Hindlimb muscle (tissue), 1 donor: ENCODE measurements around the gene TES. TPM values are rescaled to one million over a fixed set of nuclear protein-coding genes. Genes with fewer than 3 reads are reported as not detected.

Source experiments
- DNase-seq: peaks from one replicate; pipeline ENCODE4 v3.0.0-alpha.2; 2013
- polyA plus RNA-seq: library from polyadenylated mRNA; unstranded; fragments of 120-200 nt; gene quantifications from one replicate; pipeline ENCODE4 v1.2.1, GENCODE V29; 2013; ENCODE audit not compliant: insufficient read length

TES gene
- polyA plus RNA-seq, 1 donor: 13.1 TPM

DNA sequence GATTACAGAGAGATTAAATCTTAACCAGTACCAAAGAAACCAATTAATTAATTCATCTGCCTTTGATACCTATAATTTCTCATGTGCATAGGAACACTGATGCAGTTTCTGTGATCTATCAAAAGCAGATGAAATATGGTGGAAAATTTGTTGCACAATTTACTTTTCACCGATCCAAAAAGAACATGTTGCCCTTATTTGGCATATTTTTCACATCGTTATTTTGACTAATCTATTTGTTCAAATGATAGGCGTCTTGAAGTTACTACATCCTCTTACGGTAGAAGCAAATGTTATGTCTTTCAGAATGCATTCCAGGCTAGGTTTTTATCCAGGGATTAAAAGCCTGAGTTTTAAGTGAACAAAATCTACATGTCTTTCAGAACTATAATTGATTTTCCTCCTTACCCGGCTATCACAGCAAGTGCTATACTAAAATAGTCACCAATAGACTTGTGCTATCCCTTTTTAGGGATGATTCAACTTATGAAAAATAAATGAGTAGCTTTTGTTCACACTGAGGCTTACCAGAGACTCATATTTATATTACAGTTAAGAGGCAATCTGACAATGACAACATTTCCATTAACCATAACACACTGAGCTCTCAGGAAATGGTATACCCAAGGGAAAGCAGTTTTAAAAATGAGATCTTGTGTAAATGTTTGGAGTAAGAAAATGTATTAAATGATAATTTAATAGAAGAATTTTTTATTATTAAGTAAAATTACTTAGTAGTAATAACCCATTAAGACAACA, 16.8 kb upstream of the TES start:
- no peak for DNase-seq

DNA sequence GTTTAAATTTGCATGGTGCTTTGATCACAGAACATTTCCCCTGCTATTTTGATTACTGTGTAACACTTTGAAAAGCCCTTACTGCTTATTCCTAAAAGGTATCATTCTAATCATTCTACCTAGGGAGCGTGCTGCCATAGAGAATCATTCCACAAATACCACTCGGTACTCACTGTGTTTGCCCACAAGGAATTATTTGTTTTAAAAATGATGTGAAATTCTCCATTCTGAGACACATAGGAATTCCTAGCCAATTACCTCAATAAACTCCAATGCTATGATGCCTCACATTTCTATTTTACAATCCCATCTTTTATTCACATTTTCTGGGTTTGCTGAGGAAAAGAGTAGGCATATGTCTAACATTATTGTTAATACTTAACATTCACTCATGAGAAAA, 16.2 kb upstream of the TES start:
- no peak for DNase-seq

DNA sequence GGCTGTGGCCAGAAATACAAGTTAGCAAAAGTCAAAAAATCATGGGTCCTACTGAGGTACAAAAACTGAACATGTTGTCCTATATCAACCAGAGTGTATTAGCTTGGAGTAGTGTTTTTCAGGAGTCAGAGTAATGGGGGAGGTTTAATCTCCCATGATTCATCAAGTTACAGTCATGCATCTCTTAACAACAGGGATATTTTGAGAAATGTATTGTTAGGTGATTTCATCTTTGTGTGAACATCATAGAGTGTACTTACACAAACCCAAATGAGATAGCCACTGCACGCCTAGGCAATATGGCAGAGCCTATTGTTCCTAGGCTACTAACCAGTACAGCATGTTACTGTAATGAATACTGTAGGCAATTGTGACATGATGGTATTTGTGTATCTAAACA, 14.9 kb upstream of the TES start:
- DNase-seq: no peak

DNA sequence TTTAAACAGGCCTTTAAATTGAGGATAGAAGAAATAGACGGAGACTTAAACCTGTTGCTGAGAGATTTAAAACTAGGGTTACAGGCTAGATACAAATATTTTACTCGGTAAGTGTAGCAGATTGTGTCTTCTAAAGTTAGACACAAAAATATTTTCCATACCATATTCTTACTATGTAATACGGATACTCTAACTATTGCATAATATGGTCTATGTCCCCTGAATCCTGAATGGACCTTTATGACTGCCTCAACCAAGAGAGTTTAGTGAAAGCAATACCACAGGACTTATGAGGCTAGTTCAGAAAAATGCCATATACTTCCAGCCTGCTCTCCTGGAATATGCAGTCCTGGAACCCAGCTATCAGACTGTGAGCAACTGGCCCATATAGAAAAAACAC, 13.4 kb upstream of the TES start:
- DNase-seq: no peak

DNA sequence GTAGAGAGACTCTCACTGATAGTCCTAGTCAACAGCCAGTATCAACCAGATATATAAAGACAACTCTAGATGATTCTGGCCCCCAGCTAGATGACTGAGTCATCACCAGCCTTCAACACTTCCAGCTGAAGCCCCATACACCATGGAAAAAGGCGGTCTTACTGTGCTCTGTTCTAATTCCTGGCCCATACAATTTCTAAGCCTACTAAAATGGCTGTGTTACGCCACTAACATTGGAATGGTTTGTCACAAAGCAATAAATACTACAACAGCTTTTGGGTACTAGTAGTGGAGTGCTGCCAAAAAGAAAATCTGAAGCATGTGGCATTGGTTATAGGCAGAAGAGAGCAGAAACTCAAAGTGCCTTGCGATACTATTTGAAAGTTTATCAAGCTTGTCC, 13.0 kb upstream of the TES start:
- no peak for DNase-seq

DNA sequence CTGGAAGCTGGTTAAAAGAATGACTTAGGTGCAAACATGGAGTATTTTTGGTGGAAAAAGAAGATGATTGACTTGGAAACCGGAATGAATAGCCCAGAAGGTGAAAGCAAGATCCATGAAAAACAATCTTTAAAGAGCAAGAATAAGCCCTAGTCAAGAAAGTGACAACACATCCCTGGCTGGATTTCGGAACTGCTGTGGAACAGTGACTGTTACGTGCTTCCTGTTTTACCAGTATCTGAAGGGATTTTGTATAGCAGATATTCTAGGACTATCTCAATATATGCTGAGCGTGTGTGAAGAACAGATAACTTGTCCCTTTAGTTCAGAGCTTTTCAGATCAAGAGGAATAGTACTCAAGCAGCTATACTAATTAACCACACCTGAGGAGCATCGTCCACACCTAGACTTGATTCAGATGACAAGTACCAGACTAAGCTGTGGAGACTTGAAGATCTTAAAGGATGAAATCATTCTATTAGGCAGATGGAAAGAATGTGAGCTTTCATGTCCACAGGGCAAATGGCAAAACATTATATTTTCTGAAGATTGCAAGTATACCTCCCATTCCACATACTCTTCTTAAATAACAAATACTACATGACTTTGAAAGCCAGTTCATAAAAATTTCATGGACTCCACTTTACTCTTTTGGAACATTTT, 11.5 kb upstream of the TES start:
- no peak for DNase-seq

DNA sequence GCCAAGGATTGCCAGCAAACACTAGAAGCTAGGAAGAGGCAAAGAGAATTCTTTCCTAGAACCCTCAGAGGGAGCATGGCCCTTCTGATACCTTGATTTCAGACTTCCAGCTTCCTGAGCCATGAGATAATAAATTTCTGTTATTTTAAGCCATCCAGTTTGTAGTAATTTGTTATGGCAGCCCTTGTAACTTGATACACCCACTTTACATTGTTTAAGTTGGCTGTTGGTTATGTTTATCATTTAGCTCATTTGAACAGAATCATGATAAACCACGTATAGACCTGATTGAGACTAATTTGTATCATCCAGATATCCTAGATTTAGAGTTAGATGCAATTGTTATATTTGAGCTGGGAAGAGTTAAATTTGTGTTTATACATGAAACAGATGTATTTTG, 9.4 kb upstream of the TES start:
- DNase-seq: no peak

DNA sequence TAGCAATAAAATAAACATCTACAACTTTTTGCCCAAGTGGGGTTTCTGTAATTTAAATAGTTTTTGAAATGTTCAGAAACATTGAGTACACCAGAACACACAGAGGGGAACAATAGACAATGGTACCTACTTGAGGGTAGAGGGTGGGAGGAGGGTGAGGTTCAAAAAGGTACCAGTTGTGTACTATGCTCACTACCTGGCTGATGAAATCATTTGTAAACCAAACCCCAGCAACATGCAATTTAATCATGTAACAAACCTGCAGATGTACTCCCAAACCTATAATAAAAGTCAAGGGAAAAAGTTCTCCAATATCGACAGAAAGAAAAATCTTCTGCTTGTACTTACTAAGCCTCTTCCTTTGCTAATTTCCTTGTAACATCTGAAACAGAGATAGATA, 4.2 kb upstream of the TES start:
- no peak for DNase-seq

DNA sequence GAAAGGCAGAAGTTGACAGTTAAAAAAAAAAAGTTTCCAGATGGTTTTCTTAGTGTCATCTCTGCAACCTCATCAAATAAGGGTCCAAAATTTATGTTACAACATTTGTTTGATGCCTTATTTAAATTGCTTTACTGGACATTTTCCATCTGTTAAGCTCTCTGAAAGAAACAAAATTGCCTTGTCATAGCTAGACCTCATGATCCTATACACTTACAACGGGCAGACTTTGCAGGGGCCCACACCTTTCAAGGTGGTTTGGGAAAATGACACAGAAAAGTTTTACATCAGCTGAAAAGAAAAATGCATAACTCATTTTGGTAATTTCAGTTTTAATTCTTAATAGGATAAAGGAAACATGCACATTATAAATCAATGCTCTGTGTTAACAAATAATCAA, 1.4 kb upstream of the TES start:
- DNase-seq: no peak

DNA sequence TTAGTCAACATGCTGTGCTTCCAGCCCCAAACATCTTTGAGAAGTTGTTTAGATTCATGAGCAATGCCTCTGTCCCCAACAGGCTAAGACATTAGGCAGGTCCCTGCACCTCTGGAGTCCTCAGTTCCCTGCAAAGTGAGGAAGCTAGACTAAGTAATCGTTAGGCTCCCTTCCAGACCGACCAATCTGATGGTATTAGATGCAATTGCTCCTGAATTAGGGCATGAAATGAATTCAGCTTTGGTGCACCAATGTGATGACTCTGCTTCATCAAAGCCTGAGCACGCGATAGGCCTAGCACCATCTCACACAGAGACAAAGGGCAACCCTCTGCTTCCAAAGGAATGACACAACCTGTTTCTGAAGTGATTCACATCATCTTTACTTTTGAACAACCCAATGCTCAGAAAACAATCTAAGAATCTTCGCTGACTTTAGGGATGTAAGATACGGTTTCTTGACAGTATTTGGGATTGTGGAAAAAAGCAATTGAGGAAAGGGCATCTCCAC, 723 bp upstream of the TES start:
- no peak for DNase-seq

DNA sequence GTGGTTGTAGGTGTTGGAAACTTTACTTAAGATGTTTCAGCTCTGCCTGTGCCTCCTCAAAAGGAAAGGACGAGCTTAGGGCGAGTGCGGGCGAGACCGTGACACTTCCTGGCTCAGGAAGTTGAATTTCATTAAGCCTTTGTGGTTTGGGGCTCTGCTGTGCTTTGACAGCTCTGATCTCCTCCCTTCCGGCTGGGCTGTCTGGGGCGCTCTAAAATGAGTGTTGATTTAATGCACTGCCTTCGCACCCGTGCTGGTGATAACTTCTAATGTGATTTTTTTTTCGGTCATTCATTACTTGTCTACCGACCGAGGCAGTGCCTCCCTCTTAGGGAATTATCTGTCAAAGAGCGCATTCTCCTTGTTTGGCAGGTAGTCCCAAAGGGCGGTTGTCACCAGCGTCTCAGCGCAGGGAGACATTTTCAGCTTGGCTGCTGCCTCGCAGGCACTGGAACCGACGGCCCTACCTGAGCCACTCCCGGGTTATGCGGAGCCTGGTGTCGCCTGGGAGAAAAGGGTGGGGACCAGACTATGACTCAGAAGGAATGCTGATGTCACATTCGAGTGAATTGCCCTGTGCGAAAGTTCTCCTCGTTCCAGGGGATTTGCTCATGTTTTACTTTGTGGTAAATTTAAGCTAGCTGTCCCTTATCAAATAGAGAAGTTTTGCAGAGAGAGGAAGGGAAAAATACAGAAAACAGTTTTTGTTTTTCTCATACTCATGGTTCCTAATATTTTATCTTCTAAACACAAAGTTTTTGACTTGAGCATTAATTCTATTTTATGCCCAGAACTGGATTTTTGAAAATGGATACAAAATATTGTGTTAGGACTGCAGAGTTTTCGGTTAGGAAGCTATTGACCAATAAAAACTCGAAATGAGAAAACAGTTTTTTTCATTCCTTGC, 920 bp downstream of the TES start:
- DNase-seq: peak; percentile 82

DNA sequence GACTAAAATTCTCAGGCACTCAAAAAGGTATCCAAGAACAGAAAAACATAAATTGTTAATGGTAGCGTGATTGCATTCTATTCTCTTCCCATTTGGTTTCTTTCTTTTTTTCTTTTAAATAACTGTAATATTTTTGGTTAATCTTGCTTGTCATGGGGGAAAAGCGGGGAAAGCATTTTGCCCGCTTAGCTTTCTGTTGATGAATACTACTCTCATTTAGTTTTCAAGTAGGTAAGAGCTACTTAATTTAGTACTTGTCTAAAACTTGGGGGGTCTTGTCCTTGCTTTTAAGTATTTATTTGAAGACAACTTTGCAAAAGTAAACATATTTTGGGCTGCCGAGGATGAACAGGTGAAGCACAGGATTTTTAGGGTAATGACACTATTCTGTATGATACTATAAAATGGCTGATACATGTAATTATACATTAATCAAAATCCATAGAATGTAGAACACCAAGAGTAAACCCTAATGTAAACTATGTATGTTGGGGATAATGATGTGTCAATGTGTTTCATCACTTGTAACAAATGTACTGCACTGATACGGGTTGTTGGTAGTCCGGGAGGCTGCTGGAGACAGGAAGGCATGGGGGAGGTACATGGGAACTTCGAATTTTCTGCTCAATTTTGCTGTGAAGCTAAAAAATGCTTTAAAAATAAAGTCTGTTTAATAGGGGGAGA, 1.7 kb downstream of the TES start:
- DNase-seq: no peak

DNA sequence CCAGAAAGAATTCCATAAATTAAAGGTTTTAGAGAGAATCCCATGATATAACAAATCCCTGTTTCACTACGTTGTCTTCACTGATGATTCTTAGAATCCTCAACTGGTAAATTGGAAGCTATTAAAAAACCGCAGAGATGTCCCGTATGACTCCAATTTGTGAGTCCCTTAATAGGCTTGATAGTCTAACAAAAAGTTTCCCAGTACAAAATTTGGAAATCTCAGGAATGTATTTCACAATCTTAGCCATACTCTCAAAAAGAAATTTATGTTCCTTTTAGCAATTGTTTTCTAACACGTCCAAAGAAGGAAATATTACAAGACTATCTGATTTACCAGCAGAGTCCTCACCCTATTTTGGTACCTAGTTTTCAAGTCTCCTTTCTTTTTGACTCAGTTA, 2.5 kb downstream of the TES start:
- no peak for DNase-seq

DNA sequence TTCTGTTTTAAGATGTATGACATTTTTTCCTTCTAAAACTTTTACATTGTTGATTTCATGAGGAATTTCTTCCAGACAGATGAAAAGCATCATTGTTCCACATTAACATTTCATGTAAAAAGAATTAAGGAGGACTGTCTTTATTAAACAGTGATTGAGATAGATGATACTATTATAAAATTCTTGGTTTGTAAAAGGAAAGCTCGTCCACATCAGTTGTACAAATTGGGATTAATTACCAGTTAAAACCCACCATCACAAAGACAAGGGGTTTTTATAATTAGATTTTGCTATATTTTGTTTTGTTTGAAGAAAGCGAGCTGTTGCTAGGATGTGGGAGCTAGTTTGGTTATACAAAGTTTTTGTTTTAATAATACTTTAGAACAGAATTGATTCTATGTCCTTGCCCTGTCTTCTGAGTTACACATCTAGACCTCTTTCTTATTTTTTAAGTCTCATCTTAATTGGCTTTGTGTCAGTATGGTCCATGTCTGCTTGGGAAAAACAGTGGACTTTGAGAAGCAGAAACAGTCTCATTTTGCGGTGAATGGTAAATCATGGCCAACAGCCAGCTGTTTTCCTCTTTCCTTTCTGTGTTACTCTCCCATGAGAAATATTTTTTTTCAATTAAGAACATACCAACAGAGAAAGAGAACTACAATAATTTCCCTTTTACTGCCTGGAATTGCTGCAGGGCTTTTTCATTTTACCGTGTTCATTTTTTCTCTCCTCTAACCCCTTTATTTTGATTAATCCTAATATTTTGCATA, 3.2 kb downstream of the TES start:
- no peak for DNase-seq

DNA sequence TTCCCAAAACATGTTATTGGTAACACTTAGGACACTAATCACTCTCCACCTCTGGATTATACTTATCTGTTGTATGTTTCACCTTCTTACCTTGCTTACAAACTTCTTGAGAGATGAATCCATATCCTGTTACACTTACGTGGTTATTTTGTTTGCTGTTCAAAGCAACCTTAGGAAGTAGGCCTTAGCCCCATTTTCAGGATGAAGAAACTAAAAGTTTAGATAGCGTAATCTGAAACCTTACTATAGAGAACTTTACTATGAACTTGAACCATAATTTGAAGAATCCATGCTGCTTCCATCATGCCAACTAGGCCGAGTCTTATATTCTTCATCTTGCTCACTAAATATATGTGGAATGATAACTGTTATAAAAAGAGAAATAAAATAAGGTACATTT, 4.6 kb downstream of the TES start:
- no peak for DNase-seq

DNA sequence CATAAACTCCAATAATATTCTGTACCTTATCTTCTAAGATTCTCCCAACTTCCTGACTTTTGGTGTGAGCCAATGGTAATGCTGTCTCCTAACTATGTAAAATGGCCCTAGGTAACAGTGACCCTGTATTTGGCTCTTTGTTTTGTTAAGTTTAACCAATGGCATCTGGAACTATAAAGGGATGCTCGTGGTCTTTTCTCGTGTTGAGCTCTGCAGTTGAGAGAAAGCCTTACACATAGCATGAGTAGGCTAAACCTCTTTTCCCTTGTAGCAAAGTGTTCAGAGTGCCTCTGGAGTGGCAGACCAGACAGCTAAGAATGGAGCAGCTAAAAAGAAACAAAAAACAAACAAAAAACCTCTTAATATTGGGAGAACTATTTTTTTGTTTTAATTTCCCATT, 5.2 kb downstream of the TES start:
- no peak for DNase-seq

DNA sequence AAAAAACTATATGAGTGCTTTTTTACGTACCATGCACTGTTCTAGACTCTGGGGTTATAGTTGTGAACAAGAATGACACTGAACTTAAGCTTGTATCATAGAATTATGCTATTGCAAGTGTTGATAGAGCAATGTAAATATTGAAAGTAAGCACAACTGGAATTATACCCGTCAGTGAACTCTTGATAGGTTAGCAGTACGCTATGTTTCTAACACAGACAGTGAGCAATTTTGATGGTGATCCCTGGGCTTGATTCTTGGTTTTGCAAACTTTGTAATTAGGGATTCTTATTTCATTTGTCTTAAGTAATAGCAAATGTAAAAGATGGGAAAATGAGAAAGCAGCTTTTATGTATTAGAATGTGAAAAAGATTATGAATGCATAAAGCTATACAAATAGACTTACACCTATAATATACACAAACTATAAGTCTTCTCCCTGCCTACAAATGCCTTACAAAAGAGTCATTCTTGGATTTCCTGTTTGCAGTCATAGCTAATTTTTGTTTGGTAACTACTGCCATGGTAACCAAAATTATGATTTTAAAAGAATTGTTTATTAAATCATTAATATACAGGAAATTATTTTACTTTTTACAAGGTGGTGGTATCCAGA, 6.7 kb downstream of the TES start:
- no peak for DNase-seq

DNA sequence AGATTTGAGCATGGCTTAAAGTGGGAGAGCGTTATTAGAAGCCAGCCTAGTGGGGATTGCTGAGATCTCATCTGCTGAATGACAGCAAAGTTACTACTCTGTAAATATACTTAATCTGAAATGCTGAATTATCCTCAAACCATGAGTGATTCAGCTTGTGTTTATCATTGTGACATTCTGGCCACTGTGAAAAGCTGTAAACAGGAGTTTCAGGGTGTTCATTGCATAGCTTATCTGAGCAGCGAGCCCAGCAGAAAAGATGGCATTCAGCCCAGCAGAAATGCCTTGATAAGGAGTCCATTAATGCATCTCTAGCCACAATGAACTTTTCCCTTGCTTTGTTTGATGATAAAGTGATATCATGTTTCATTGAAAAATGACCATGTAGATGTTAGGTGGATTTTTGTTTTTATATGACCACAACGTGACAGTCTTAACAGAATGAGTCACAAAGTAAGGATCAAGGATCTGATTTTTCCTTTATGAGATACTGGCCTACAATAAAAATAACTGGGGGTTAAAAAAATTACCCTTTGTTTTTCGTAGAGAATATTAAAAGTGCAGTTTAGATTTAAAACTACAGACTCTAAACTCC, 7.8 kb downstream of the TES start:
- DNase-seq: no peak

DNA sequence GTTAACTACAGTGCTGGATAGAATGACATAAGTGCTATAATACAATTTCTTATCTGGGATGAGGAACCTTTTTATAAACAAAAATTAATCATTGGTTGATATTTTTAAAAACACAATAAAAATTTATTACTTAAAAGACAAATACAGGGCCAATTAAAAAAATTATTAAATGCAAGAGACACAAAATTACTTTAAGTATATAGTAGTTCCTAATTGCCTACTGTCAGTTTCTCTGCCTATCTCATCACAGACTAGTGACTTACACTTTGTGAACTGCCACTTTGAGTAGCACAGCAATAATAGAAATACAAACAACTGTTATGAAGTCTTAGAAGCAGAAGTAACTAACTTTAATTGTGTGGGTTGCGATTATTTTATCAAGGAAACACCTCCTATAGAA, 8.4 kb downstream of the TES start:
- no peak for DNase-seq

DNA sequence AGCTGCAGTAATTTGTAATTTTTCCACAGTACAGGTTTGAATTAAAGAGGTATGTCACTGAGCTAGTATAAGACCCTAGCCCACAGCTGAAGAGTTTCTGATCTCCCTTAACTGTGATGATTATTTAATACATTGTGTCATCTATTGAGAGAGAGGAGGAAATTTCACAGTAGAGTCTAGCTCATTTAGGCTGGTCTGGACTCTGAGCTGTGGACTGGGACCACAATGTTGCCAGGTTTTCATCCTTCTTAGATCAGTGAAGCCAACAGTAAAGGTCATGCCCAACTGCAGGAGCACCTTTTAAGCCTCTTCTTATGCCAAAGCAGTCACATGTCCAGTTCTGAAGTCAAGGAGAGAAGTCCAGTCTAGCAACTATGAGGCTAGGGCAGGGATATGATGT, 8.9 kb downstream of the TES start:
- DNase-seq: no peak

DNA sequence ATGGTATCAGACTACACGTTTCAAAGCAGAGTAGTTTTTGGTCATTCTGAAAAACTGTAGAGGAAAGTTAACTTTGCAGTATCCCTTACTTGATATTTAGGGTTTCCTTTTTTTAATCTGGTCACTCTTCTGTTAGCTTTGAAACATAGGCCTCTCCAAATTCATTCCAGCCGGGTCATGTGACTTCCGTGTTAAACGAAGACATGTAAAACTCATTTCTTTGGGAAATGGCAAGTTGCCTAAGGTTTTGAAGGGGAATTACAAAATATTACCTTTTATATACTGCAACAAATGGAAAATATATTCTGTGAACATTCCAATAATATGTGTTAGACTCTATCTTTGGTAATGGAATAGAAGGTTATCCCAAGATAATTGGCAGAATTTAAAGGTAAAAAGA, 9.5 kb downstream of the TES start:
- DNase-seq: no peak
